ENCODE results near the gene TBC1D12.

- TF ChIP-seq POLR2A (IDR thresholded peaks at IDR 0.05): no peak
- TF ChIP-seq, protein P1, sequence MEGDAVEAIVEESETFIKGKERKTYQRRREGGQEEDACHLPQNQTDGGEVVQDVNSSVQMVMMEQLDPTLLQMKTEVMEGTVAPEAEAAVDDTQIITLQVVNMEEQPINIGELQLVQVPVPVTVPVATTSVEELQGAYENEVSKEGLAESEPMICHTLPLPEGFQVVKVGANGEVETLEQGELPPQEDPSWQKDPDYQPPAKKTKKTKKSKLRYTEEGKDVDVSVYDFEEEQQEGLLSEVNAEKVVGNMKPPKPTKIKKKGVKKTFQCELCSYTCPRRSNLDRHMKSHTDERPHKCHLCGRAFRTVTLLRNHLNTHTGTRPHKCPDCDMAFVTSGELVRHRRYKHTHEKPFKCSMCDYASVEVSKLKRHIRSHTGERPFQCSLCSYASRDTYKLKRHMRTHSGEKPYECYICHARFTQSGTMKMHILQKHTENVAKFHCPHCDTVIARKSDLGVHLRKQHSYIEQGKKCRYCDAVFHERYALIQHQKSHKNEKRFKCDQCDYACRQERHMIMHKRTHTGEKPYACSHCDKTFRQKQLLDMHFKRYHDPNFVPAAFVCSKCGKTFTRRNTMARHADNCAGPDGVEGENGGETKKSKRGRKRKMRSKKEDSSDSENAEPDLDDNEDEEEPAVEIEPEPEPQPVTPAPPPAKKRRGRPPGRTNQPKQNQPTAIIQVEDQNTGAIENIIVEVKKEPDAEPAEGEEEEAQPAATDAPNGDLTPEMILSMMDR (IDR thresholded peaks at IDR 0.05): no peak
Observed at GRCh38 chr10:94496646-94497045, 94.3 kb downstream of the TBC1D12 start.

Data from testis (tissue), 2 donors.